Ishikawa (cell line): ENCODE data around the gene SASH1.

Source experiments
- EGR1 ChIP-seq: IDR thresholded peaks from 2 replicates; pipeline ENCODE4 v1.6.1; 2012
- EP300 ChIP-seq: IDR thresholded peaks from 2 replicates; pipeline ENCODE4 v1.6.1; 2012; ENCODE audit warnings: borderline replicate concordance
- RAD21 ChIP-seq: IDR thresholded peaks from 2 replicates; pipeline ENCODE4 v1.6.1; 2012; ENCODE audit warnings: low read depth
- YY1 ChIP-seq: IDR thresholded peaks from 2 replicates; pipeline ENCODE4 v1.6.1; 2012; ENCODE audit warnings: low read depth
- TF ChIP-seq, protein P1 (sequence below): IDR thresholded peaks from 2 replicates; pipeline ENCODE4 v1.6.1; 2012
- TF ChIP-seq, protein P2 (sequence below): IDR thresholded peaks from 2 replicates; pipeline ENCODE4 v1.6.1; 2012; ENCODE audit warnings: low read depth, mild to moderate bottlenecking

DNA sequence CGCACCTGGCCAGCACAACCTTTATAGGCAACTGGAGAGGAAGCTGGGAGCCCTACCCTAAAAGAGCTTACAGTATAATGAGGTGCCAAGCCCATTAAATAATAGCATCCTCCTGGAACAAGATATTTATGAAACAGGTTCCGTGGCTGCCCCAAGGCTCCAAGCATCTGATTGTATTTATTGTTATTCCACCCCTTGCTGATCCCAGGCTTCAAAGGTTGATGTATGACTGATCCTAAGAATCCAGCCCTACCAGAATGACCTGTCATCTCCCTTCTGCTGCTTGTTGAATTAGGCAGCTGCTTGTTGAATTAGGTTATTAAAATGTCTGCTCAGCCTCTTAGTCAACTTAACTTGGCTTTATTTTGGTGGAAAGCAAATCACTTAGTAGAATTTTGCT lies 35.2 kb upstream of the SASH1 start:
- TF ChIP-seq EP300 (peak; percentile 71), RAD21 (no peak), YY1 (no peak), EGR1 (no peak)
- TF ChIP-seq, protein P1, sequence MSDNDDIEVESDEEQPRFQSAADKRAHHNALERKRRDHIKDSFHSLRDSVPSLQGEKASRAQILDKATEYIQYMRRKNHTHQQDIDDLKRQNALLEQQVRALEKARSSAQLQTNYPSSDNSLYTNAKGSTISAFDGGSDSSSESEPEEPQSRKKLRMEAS: 0 out of 2 replicates have a peak, but pooled peaks have one; percentile 14
- TF ChIP-seq, protein P2, sequence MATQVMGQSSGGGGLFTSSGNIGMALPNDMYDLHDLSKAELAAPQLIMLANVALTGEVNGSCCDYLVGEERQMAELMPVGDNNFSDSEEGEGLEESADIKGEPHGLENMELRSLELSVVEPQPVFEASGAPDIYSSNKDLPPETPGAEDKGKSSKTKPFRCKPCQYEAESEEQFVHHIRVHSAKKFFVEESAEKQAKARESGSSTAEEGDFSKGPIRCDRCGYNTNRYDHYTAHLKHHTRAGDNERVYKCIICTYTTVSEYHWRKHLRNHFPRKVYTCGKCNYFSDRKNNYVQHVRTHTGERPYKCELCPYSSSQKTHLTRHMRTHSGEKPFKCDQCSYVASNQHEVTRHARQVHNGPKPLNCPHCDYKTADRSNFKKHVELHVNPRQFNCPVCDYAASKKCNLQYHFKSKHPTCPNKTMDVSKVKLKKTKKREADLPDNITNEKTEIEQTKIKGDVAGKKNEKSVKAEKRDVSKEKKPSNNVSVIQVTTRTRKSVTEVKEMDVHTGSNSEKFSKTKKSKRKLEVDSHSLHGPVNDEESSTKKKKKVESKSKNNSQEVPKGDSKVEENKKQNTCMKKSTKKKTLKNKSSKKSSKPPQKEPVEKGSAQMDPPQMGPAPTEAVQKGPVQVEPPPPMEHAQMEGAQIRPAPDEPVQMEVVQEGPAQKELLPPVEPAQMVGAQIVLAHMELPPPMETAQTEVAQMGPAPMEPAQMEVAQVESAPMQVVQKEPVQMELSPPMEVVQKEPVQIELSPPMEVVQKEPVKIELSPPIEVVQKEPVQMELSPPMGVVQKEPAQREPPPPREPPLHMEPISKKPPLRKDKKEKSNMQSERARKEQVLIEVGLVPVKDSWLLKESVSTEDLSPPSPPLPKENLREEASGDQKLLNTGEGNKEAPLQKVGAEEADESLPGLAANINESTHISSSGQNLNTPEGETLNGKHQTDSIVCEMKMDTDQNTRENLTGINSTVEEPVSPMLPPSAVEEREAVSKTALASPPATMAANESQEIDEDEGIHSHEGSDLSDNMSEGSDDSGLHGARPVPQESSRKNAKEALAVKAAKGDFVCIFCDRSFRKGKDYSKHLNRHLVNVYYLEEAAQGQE: no peak
